GM19193 (cell line): ENCODE data around the gene IL12RB2.

Source experiments
- POLR2A ChIP-seq: IDR thresholded peaks from 4 replicates; pipeline ENCODE4 v1.6.1; 2011; ENCODE audit not compliant: insufficient read depth, insufficient read length; ENCODE audit errors: extremely low read depth

IL12RB2 gene

GRCh38 chr1:67429528-67430357 lies 122.1 kb downstream of the IL12RB2 start:
- no peak for TF ChIP-seq POLR2A

- peak; percentile 61 for TF ChIP-seq POLR2A
These were observed 122.9 kb downstream of the IL12RB2 start, which contains the start of gene SERBP1 for GRCh38 chr1:67430358-67431155. SERBP1 (minus strand) TSS chr1:67430402; CDS start chr1:67430300, 102 bp downstream.

- TF ChIP-seq POLR2A: no peak
These were observed 123.6 kb downstream of the IL12RB2 start for GRCh38 chr1:67431156-67431765.

DNA sequence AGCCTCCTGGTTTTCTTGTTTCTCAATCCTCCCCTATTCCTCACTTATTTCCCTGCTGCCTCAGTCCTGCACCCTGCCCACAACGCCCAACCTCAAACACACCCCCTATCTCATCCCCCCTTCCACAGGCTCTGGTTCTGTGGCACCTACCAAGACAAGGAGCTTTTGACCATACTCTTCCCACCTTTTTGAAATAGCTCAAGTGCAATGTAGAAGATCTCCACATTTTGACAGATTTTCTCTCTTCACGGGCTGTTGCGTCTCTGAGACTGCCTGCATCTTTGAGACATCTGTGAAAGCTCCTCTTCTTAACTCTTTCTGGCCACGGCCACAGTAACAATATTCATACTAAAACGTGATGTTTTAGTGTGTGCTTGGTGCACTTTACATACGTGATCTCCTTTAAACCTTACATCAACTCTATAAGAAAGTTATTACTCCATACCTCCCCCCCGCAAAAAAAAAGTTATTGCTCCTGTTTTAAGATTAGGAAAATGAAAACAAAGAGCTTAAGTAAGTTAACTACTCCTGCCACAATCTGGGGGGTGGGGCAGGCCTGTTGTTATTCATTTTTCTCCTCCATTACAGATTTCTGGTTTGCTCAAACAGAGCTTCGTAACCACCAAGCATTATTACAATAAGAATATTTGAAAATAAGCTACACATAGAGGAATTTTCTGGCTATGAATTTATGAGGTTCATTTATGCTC lies 124.4 kb downstream of the IL12RB2 start:
- TF ChIP-seq POLR2A: no peak

GRCh38 chr1:67432745-67433144 lies 125.1 kb downstream of the IL12RB2 start:
- TF ChIP-seq POLR2A: no peak

- no peak for TF ChIP-seq POLR2A
These were observed 126.2 kb downstream of the IL12RB2 start for GRCh38 chr1:67433837-67434236.

- TF ChIP-seq POLR2A: no peak
These were observed 126.8 kb downstream of the IL12RB2 start for GRCh38 chr1:67434491-67434890.

GRCh38 chr1:67436511-67437055 lies 128.9 kb downstream of the IL12RB2 start:
- no peak for TF ChIP-seq POLR2A

GRCh38 chr1:67437961-67438360 lies 130.3 kb downstream of the IL12RB2 start:
- TF ChIP-seq POLR2A: no peak

DNA sequence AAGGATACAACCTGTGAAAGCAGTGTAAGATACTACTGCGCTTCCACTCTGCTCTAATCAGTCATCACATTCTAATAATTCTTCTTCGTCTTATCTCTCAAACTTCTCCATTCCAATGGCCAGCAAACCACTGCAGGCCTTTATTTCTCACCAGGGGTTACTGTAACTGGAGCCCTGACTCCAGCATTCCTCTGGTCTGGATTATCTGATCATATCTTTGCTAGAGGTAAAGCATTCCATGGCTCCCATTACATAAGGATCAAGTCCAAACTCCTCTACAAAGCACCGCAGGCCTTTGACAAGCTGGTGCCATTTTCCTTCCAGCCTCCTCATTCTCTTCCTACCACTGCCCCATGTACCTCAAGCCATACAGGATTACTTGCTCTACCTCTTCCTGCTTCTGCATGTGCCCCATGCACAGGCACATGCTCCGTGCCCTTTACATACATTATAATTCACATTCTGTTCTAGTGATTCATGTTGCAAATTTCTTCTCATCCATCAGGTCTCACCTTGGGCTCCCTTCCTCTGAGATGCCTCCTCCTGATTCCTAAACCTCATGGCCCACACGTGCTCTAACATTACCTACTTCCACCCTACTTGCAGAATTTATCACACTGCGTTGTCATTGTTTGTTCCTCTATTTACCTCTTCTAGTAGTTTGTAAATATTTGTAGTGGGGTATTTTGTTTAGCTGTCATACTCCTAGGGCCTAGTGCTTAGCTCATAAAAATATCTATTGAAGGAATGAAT lies 131.8 kb downstream of the IL12RB2 start:
- no peak for TF ChIP-seq POLR2A

GRCh38 chr1:67440339-67440738 lies 132.7 kb downstream of the IL12RB2 start:
- no peak for TF ChIP-seq POLR2A

DNA sequence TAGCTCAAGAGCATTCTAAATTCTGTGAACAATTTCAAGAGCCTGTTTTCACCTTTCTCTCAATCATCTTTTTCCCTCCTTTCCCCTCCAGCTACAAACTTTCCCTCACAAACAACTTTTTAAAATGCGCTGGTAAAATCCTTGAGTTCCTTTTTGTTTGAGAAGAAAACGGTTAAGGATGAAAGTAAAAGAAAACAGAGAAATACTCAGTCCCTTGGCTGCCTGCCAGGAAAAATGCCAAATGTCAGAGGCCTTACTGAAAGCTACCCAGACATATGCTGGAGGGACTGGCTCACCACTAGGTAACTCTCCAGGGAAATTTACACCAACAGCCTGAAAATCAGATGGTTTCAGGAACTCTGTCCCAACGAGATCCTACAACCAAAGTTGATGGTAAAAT lies 133.5 kb downstream of the IL12RB2 start:
- no peak for TF ChIP-seq POLR2A

GRCh38 chr1:67441739-67442281 lies 134.1 kb downstream of the IL12RB2 start:
- TF ChIP-seq POLR2A: no peak
